Retinal pigment epithelial cell (primary cell): ENCODE data around the gene PHLDB2.
A peak's percentile ranks its signal among the peaks of the same experiment; 100 is the strongest.

Source experiments
- DNase-seq: peaks from one replicate; pipeline ENCODE4 v3.0.0-alpha.2; 2010; ENCODE audit warnings: low read depth
- H3K4me3 ChIP-seq: 2 replicates; pipeline ENCODE4 v1.5.1; 2011; ENCODE audit warnings: mild to moderate bottlenecking, low read length, control low read depth, moderate library complexity
- TF ChIP-seq, protein P1 (sequence below): conservative IDR thresholded peaks from 2 replicates; pipeline ENCODE4 v1.5.1; 2011; ENCODE audit warnings: low read depth, low read length, control low read depth, inconsistent platforms

PHLDB2 gene

DNA sequence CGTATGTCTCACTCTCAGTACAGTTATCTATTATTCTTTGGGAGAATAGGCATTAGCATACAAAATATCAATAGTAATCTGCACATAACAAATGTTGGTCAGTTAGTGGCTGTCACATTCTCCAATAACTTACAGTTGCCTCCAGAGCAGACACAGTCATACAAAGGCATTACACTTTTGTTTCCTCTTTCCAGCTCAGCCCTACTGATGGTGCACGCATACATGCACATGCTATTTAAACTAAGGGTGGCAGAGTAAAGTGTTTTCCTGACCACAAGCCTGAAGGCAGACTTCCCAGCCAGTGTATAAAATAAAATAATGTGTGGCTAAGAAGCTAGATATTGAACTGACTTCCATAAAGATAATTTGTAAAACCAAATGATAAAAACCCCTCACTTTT lies 47.6 kb downstream of the PHLDB2 start:
- no peak overlapping the region for H3K4me3 ChIP-seq
- TF ChIP-seq, protein P1, sequence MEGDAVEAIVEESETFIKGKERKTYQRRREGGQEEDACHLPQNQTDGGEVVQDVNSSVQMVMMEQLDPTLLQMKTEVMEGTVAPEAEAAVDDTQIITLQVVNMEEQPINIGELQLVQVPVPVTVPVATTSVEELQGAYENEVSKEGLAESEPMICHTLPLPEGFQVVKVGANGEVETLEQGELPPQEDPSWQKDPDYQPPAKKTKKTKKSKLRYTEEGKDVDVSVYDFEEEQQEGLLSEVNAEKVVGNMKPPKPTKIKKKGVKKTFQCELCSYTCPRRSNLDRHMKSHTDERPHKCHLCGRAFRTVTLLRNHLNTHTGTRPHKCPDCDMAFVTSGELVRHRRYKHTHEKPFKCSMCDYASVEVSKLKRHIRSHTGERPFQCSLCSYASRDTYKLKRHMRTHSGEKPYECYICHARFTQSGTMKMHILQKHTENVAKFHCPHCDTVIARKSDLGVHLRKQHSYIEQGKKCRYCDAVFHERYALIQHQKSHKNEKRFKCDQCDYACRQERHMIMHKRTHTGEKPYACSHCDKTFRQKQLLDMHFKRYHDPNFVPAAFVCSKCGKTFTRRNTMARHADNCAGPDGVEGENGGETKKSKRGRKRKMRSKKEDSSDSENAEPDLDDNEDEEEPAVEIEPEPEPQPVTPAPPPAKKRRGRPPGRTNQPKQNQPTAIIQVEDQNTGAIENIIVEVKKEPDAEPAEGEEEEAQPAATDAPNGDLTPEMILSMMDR = no peak
- DNase-seq = peak; percentile 55

DNA sequence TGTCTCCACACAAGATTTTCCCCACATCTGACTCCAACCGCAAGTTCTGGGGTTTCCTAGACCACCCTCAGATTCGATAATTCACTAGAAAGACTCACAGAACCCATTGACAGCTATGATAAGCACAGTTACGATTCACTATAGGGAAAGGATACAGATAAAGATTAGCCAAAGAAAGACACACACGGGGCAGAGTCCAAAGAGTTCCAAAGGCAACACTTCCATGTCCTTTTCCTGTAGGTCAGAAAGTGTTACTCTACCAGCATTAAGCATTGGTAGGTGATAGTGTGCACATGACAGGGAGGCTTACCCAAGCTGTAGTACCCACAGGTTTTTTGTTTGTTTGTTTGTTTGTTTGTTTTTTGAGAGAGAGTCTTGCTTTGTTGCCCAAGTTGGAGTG lies 48.1 kb downstream of the PHLDB2 start:
- TF ChIP-seq, protein P1 = no peak
- DNase-seq = no peak
- H3K4me3 ChIP-seq = no peak overlapping the region

DNA sequence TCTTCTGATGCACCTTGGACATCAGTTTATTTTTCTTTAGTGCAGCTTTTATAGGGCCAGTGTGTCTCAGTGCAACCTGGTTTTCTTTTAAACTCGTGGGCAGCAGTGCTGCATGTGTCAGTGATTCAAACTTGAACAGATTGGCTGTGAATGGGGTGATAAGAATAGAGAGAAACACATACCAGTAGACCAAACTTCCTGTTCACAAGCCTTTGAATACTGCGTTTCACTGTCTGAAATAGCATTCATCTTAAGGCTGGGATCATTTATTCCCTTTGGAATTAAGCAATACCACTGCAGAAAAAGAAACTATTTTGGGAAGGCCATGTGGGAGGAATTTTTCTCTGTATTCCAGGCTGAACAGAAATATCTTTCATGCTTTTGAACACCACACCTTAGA lies 51.7 kb downstream of the PHLDB2 start:
- no peak overlapping the region for H3K4me3 ChIP-seq
- TF ChIP-seq, protein P1 = no peak
- DNase-seq = peak; percentile 42

DNA sequence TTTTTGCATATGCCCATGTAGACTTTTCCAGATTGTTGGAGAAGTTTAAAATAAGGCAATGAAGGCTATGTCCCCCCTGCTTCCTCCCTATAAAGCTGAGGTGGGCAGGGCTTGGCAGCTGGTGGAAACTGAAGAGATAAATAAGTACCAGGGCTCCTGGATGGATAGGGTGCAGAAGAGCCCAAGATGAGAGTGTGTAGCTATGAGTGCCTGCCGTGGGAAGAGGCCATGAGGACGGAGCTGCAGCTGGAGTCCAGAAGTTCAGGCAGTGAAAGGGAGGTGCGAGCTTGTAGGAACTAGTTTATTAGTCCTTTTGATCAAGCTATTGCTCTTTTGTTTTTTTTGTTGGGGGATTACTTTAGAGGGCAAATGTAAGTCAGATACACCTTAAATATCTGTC lies 52.4 kb downstream of the PHLDB2 start:
- DNase-seq = no peak
- TF ChIP-seq, protein P1 = no peak
- H3K4me3 ChIP-seq = no peak overlapping the region

DNA sequence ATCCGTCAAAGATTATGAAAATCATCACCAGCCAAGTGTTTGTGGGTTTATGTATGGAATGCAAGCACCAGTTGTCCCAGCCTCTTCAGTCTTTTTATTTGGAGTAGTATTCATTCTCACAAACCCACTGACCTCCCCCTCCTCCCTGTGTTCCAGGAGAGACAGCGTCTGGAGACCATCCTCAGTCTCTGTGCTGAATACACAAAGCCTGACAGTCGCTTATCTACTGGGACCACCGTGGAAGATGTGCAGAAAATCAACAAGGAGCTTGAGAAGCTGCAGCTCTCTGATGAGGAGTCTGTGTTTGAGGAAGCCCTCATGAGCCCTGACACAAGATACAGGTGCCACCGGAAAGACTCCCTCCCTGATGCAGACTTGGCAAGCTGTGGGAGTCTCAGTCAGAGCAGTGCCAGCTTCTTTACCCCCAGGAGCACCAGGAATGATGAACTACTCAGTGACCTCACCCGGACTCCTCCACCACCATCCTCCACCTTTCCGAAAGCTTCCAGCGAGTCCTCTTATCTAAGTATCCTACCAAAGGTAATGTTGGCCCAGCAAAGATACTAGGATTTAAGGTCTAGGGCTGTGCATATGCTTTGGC lies 54.2 kb downstream of the PHLDB2 start:
- DNase-seq = no peak
- H3K4me3 ChIP-seq = no peak overlapping the region
- TF ChIP-seq, protein P1 = no peak

DNA sequence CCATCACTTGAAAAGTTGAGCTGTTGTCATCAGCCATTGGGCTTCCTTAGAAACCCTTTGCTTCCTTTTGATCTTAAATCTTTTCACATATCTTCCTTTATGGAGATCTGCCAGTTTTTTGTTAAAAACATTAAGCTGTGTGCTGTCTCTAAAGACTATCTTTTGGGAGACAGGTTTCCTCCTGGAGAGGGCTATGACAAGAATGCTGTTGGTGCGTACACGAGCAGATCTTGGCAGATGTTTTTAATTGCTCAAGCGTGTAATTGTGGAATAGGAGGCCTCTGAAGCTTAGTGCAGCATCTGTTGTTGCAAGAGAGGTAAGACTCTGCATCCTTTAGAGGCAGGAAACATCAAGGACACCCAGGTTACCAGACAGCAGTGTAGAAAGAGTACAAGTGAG lies 56.8 kb downstream of the PHLDB2 start:
- no peak overlapping the region for H3K4me3 ChIP-seq
- DNase-seq = no peak
- TF ChIP-seq, protein P1 = no peak

DNA sequence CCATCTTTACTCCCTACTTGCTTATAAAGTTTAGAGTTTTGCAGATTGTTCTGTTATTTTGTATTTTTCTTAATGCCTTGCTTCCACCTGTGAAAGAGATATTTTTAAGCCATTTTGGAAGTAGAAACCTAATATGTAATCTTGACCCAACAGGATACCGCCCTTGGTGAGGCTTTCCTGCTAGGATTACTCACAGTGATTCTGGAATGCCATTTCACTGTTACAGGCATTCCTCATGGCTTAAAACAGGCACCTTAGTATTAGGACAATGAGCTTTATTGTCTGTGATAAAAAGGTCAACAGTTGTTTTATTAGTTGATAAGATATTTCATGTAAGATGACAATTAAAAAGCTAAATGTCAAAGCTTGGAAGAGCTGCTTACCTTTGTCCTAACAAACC lies 58.2 kb downstream of the PHLDB2 start:
- TF ChIP-seq, protein P1 = no peak
- DNase-seq = no peak
- no peak overlapping the region for H3K4me3 ChIP-seq
